Natural killer cell (primary cell): ENCODE data around the gene RCAN2. TPM values are rescaled to one million over a fixed set of nuclear protein-coding genes. Genes with fewer than 3 reads are reported as not detected.

ENCODE experiments used
- ATAC-seq, 3 donors: fragments of 150-1000 bp in 2 of 3; fragments of 200-7000 bp in 1 of 3; cut with Tn5 transposase; 1 replicate in 1 of 3; 2 replicates in 2 of 3; pipeline ENCODE4 v1.10.0; 2021; ENCODE audit warnings: mild to moderate bottlenecking in 2 of 3, moderate library complexity in 2 of 3
- DNase-seq, 2 donors: peaks; one replicate each; pipeline versions ENCODE4 v3.0.0 to v3.0.0-alpha.2; 2013 to 2021; ENCODE audit warnings: mixed read lengths in 1 of 2
- H3K27ac ChIP-seq: one replicate; pipeline ENCODE4 v1.5.1; 2013; ENCODE audit warnings: mild to moderate bottlenecking, low read length
- H3K27me3 ChIP-seq: one replicate; pipeline ENCODE4 v1.6.1; 2013; ENCODE audit warnings: low read length; ENCODE audit not compliant: control insufficient read depth, insufficient read depth
- H3K36me3 ChIP-seq: one replicate; pipeline ENCODE4 v1.6.1; 2013; ENCODE audit warnings: low read length; ENCODE audit not compliant: control insufficient read depth, insufficient read depth
- H3K4me1 ChIP-seq: one replicate; pipeline ENCODE4 v1.6.1; 2013; ENCODE audit warnings: low read length; ENCODE audit not compliant: control insufficient read depth, insufficient read depth
- H3K4me3 ChIP-seq: one replicate; pipeline ENCODE4 v1.5.1; 2013; ENCODE audit warnings: low read length
- H3K9me3 ChIP-seq: one replicate; pipeline ENCODE4 v1.6.1; 2013; ENCODE audit warnings: low read length; ENCODE audit not compliant: control insufficient read depth, insufficient read depth
- H3K27ac Mint-ChIP-seq, 2 donors: one replicate each; pipeline ENCODE4 v1.8.0; 2022; ENCODE audit warnings: mild to moderate bottlenecking in 2 of 2, mixed read lengths in 2 of 2, moderate library complexity in 1 of 2
- H3K27me3 Mint-ChIP-seq, 2 donors: one replicate each; pipeline ENCODE4 v1.8.0; 2022; ENCODE audit warnings: low read depth in 2 of 2, mixed read lengths in 2 of 2
- H3K36me3 Mint-ChIP-seq: one replicate; pipeline ENCODE4 v1.8.0; 2022; ENCODE audit warnings: mixed read lengths
- H3K4me1 Mint-ChIP-seq, 2 donors: one replicate each; pipeline ENCODE4 v1.8.0; 2022; ENCODE audit warnings: mixed read lengths in 2 of 2
- H3K4me3 Mint-ChIP-seq: one replicate; pipeline ENCODE4 v1.8.0; 2022; ENCODE audit warnings: mild to moderate bottlenecking, moderate library complexity, mixed read lengths
- H3K9me3 Mint-ChIP-seq, 2 donors: one replicate each; pipeline ENCODE4 v1.8.0; 2022; ENCODE audit warnings: mixed read lengths in 2 of 2
- CTCF ChIP-seq: fragments of 200-600 bp; IDR thresholded peaks from one replicate; pipeline ENCODE4 v1.8.0; 2022; ENCODE audit warnings: antibody characterized with exemption
- WGBS: methylation state at CpG from one replicate; pipeline ENCODE4 v1.1.7; 2013; ENCODE audit warnings: missing lambda C conversion rate; ENCODE audit not compliant: insufficient coverage; 5-methylcytosine and 5-hydroxymethylcytosine counted together
- intact Hi-C: fragments of 100-400 bp; cut with micrococcal nuclease; formaldehyde crosslinking; loops from one replicate; pipeline ENCODE4 v1.14.2; 2022
- total RNA-seq, 4 donors: library from RNA; stranded (reverse); fragments of 120-200 nt in 1 of 4; gene quantifications; one replicate each; pipeline versions ENCODE4 v1.2.3 to v1.2.4, GENCODE V29; 2013 to 2022

Gene RCAN2
- total RNA-seq, 3 donors from 2014 or later (not counting 1 experiment from before 2014, with no cell fraction given), result 0.43 TPM; not detected in 2

GRCh38 chr6:46271728-46272127 lies 219.5 kb downstream of the RCAN2 start:
- no peaks in the 10 kb centered on the region for H3K36me3 Mint-ChIP-seq
- WGBS, result 100% methylated on average over 1 of the region's 3 CpGs
- Histone ChIP-seq H3K36me3 (no peaks in the 10 kb centered on the region), H3K27me3 (no peaks in the 10 kb centered on the region), H3K9me3 (no peaks in the 10 kb centered on the region), H3K4me1 (no peaks in the 10 kb centered on the region), H3K4me3 (no peak overlapping the region), H3K27ac (no peak overlapping the region)
- H3K9me3 Mint-ChIP-seq, result no peaks in the 10 kb centered on the region
- no peak overlapping the region for H3K27ac Mint-ChIP-seq
- intact Hi-C loops, result no loop called here
- ATAC-seq (no peak), DNase-seq (no peak)
- no peak overlapping the region for H3K4me3 Mint-ChIP-seq
- H3K4me1 Mint-ChIP-seq, result peaks cover 0 to 9% of the 10 kb centered on the region in 2 donors
- no peak for TF ChIP-seq CTCF
- no peaks in the 10 kb centered on the region for H3K27me3 Mint-ChIP-seq

- no peaks in the 10 kb centered on the region for H3K9me3 ChIP-seq
- Mint-ChIP-seq H3K27ac (no peak overlapping the region), H3K36me3 (no peaks in the 10 kb centered on the region), H3K27me3 (no peaks in the 10 kb centered on the region), H3K9me3 (no peaks in the 10 kb centered on the region), H3K4me1 (peaks cover 0 to 9% of the 10 kb centered on the region in 2 donors), H3K4me3 (no peak overlapping the region)
- DNase-seq, result no peak
- H3K27me3 ChIP-seq, result no peaks in the 10 kb centered on the region
- intact Hi-C loops, result no loop called here
- no peaks in the 10 kb centered on the region for H3K36me3 ChIP-seq
- 93% methylated on average over 4 of the region's 4 CpGs for WGBS
- no peak for ATAC-seq
- H3K4me1 ChIP-seq, result no peaks in the 10 kb centered on the region
- H3K27ac ChIP-seq, result no peak overlapping the region
- TF ChIP-seq CTCF, result no peak
- no peak overlapping the region for H3K4me3 ChIP-seq
Measured at GRCh38 chr6:46271107-46271506, 220.1 kb downstream of the RCAN2 start.

GRCh38 chr6:46270336-46270735 lies 220.9 kb downstream of the RCAN2 start:
- H3K36me3 Mint-ChIP-seq, result no peaks in the 10 kb centered on the region
- Histone ChIP-seq H3K4me1 (no peaks in the 10 kb centered on the region), H3K27me3 (no peaks in the 10 kb centered on the region), H3K36me3 (no peaks in the 10 kb centered on the region), H3K27ac (no peak overlapping the region), H3K9me3 (no peaks in the 10 kb centered on the region), H3K4me3 (no peak overlapping the region)
- no peak overlapping the region for H3K4me3 Mint-ChIP-seq
- WGBS, result 86% methylated on average over 7 of the region's 7 CpGs
- no peak for DNase-seq
- ATAC-seq, result no peak
- TF ChIP-seq CTCF, result no peak
- H3K9me3 Mint-ChIP-seq, result no peaks in the 10 kb centered on the region
- H3K4me1 Mint-ChIP-seq, result peaks cover 0 to 9% of the 10 kb centered on the region in 2 donors
- intact Hi-C loops, result no loop called here
- H3K27me3 Mint-ChIP-seq, result no peaks in the 10 kb centered on the region
- no peak overlapping the region for H3K27ac Mint-ChIP-seq

DNA sequence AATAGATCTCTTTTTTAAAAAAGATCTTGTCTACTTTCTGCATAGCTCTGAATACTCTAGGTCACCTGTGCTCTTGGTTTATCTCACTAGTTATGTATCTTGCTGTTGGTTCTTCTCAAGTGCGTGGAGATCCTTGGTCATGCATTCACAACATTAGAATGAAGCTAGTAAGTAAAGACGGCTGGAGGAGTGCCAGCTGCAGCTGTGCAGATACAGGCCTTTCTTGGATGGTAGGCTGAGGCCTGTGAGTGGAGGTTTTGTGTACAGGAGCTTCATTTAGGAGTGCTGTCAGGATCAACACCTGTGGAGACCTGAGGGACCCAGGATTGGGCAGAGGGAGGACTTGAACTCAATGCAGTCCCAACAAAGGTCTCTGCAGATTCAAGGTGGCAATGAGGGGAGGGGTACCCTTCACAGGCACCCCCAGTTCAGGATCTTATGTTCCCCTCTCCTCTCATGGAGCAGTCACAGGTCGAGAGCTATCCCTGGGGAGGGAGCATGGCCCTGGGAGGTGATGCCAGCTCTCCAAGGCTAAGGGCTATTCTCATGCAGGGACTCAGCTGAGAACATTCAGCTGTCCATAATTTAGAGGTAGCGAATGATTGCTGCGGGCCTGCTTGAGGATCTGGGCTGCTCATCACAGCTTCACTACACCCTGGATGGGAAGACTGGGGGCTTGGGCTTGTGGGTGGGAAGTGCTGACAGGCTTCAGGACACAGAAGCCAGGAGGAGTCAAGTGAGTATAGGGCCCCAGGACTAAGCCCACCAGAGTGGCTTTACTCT lies 221.6 kb downstream of the RCAN2 start:
- H3K27ac Mint-ChIP-seq, result no peak overlapping the region
- no peak overlapping the region for H3K4me3 Mint-ChIP-seq
- Histone ChIP-seq H3K4me3 (no peak overlapping the region), H3K4me1 (no peaks in the 10 kb centered on the region), H3K27me3 (no peaks in the 10 kb centered on the region), H3K27ac (no peak overlapping the region), H3K36me3 (no peaks in the 10 kb centered on the region), H3K9me3 (no peaks in the 10 kb centered on the region)
- ATAC-seq (no peak), DNase-seq (no peak)
- no peaks in the 10 kb centered on the region for H3K27me3 Mint-ChIP-seq
- H3K4me1 Mint-ChIP-seq, result peaks cover 0 to 9% of the 10 kb centered on the region in 2 donors
- H3K36me3 Mint-ChIP-seq, result no peaks in the 10 kb centered on the region
- intact Hi-C loops, result no loop called here
- H3K9me3 Mint-ChIP-seq, result no peaks in the 10 kb centered on the region
- TF ChIP-seq CTCF, result no peak
- WGBS, result 81% methylated on average over 5 of the region's 5 CpGs
